Activated CD8-positive, alpha-beta T cell treated with anti-CD3 and anti-CD28 coated beads, Interleukin-2, amount 10 ng/mL, durations not matched to agents 7 days and 5 days (primary cell): ENCODE measurements around the gene MRPS18B. TPM values are rescaled to one million over a fixed set of nuclear protein-coding genes. Genes with fewer than 3 reads are reported as not detected.
"Not testable (repeated sequence)": the region's sequence is repeated elsewhere in the genome, so short reads cannot be mapped to it uniquely, and the experiment has no call there.

Experiments
- ATAC-seq: fragments of 150-1000 bp; cut with Tn5 transposase; one replicate; pipeline ENCODE4 v1.10.0; 2021; ENCODE audit warnings: moderate library complexity
- CTCF ChIA-PET: fragments of 350-600 bp; sonication (Branson Sonifier 250); formaldehyde crosslinking; loops from one replicate; lab custom pipeline; 2021; ENCODE audit warnings: antibody characterized with exemption; lab: Charles Lee
- POLR2A ChIA-PET: fragments of 350-600 bp; sonication (Branson Sonifier 250); formaldehyde crosslinking; loops from one replicate; lab custom pipeline; 2021; ENCODE audit warnings: antibody characterized with exemption; lab: Charles Lee
- DNase-seq: peaks from one replicate; pipeline ENCODE4 v3.0.0-alpha.2; 2020
- H3K27ac Mint-ChIP-seq: one replicate; pipeline ENCODE4 v1.8.0; 2021; ENCODE audit warnings: mild to moderate bottlenecking, mixed read lengths
- H3K27me3 Mint-ChIP-seq: one replicate; pipeline ENCODE4 v1.8.0; 2021; ENCODE audit warnings: low read depth, mixed read lengths
- H3K36me3 Mint-ChIP-seq: one replicate; pipeline ENCODE4 v1.8.0; 2021; ENCODE audit warnings: low read depth, mixed read lengths
- H3K4me1 Mint-ChIP-seq: one replicate; pipeline ENCODE4 v1.8.0; 2021; ENCODE audit warnings: low read depth, mixed read lengths
- H3K4me3 Mint-ChIP-seq: one replicate; pipeline ENCODE4 v1.8.0; 2021; ENCODE audit warnings: mild to moderate bottlenecking, mixed read lengths
- H3K9me3 Mint-ChIP-seq: one replicate; pipeline ENCODE4 v1.8.0; 2022; ENCODE audit warnings: mixed read lengths; ENCODE audit not compliant: insufficient read depth
- microRNA-seq: library from miRNA; unstranded; fragments of <30 nt; microRNA quantifications from one replicate; pipeline ENCODE4 v1.2.0, GENCODE V29; 2022
- total RNA-seq, 2 experiments: library from RNA; stranded (reverse); gene quantifications; one replicate each; pipeline ENCODE4 v1.2.3, GENCODE V29; 2021

Gene MRPS18B
- total RNA-seq, 2 experiments from 2014 or later = 43.2 to 43.6 TPM

DNA sequence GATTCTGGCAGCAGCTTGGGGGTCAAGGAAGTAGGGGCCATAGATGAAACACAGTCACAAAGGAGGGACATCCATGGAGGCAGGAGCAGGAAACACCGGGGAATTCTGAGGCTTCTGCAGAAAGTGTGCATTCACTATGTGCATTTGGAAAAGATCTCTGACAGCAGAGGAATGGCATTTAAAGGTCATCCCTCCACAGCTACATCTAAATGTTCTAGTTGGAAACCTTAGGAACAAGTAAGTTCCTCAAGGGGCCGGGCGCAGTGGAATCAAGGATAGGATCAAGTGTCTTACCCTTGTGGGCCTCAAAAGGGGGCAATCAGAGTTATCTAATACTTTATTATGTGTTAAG lies 38.1 kb downstream of the MRPS18B start:
- Mint-ChIP-seq H3K27ac (no peak overlapping the region), H3K4me3 (no peak overlapping the region), H3K9me3 (no peaks in the 10 kb centered on the region), H3K36me3 (peaks cover 57% of the 10 kb centered on the region), H3K4me1 (peaks cover 2% of the 10 kb centered on the region), H3K27me3 (no peaks in the 10 kb centered on the region)
- DNase-seq (no peak), ATAC-seq (no peak)
- CTCF ChIA-PET = no interaction called here
- POLR2A ChIA-PET = no interaction called here

- POLR2A ChIA-PET = no interaction called here
- peaks cover 54% of the 10 kb centered on the region for H3K36me3 Mint-ChIP-seq
- CTCF ChIA-PET = interaction anchor here (1.3 kb wide), 1 partner anchor 23 kb away, joined by 3 read pairs; no protein-coding TSS in a partner anchor
- peaks cover 2% of the 10 kb centered on the region for H3K4me1 Mint-ChIP-seq
- no peak for DNase-seq
- H3K9me3 Mint-ChIP-seq = no peaks in the 10 kb centered on the region
- H3K27ac Mint-ChIP-seq = no peak overlapping the region
- no peak overlapping the region for H3K4me3 Mint-ChIP-seq
- no peaks in the 10 kb centered on the region for H3K27me3 Mint-ChIP-seq
- no peak for ATAC-seq
These were observed 38.9 kb downstream of the MRPS18B start for GRCh38 chr6:30656513-30656912.

DNA sequence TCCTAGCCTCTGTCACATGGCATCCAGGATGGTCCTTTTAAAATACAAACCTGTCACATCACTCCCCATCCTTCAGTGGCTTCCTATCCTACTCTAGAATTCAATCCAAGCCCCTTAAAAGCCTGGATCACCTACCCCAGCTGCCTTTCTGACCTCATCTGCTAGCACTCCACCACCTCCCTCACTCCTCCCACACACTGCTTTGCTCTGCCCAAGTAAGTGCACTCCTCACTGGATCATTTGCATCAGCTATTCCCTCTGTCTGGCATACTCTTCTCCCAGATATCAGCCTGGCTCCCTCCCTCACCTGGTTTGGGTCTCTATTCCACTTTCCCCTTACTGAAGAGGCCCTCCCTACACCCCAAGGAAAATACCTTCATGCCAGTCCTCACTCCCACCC lies 39.8 kb downstream of the MRPS18B start:
- Mint-ChIP-seq H3K9me3 (no peaks in the 10 kb centered on the region), H3K27ac (peak overlapping the region; percentile 57), H3K4me1 (peaks cover 2% of the 10 kb centered on the region), H3K27me3 (no peaks in the 10 kb centered on the region), H3K4me3 (no peak overlapping the region), H3K36me3 (peaks cover 54% of the 10 kb centered on the region)
- DNase-seq (no peak), ATAC-seq (no peak)
- ChIA-PET POLR2A (interaction anchor here (0.6 kb wide), 1 partner anchor 128 kb away, joined by 3 read pairs; no protein-coding TSS in a partner anchor), CTCF (interaction anchor here (1.3 kb wide), 1 partner anchor 22 kb away, joined by 3 read pairs; no protein-coding TSS in a partner anchor)

GRCh38 chr6:30657922-30658321 lies 40.3 kb downstream of the MRPS18B start:
- H3K27ac Mint-ChIP-seq, CTCF ChIA-PET, H3K9me3 Mint-ChIP-seq, H3K4me3 Mint-ChIP-seq, ATAC-seq, H3K27me3 Mint-ChIP-seq, POLR2A ChIA-PET, DNase-seq, H3K4me1 Mint-ChIP-seq: not testable (repeated sequence)
- peaks cover 55% of the 10 kb centered on the region for H3K36me3 Mint-ChIP-seq

DNA sequence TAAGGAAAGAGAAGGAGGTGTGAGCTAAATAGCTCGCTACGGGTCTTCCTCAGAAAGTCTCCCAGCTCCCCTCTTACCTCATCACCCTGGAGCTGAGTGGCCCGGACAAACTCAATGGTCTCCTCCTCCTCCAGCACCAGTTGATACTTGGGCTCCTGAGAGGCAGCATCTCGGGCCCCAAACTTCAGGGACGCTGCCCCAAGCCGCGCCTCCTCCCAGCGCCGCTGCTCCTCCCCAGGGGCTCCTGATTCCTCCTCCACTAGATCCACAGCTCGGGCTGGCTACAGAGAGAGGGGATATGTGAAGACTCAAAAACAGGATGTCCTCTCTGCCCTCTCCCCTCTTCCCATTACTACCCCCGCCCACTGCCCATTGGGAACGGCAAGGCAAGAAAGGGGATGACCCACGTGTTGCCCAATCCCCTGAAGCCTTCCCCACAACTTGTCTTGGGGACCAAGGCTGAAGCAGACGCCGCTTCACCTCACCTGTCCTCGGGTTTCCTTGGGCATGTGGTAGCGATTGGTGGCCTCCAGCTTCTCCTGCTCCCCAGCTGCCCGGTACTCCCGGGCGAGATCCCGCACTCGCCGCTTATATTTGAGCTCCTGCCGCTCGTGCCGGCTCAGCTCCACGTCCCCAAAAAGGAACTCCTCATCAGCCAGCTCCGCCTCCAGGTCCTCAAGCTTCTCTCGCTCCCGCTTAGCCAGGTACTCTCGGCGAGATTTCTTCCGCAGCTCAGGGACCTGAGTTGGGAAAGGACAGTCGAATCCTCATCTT lies 47.5 kb downstream of the MRPS18B start:
- Mint-ChIP-seq H3K27me3 (no peaks in the 10 kb centered on the region), H3K9me3 (no peaks in the 10 kb centered on the region), H3K4me1 (peaks cover 13% of the 10 kb centered on the region), H3K36me3 (peaks cover 61% of the 10 kb centered on the region), H3K27ac (no peak overlapping the region), H3K4me3 (no peak overlapping the region)
- ChIA-PET POLR2A (interaction anchor here (0.8 to 1.0 kb wide), 4 partner anchors 7 to 48 kb away, joined by 3 to 4 read pairs (median 3); partner anchors contain the start of genes MRPS18B and PPP1R10), CTCF (interaction anchor here (0.7 to 2.8 kb wide), 8 partner anchors 13 to 182 kb away, joined by 3 to 9 read pairs (median 3); no protein-coding TSS in a partner anchor)
- DNase-seq = no peak
- ATAC-seq = no peak

GRCh38 chr6:30666300-30666699 lies 48.7 kb downstream of the MRPS18B start:
- peaks cover 23% of the 10 kb centered on the region for H3K4me1 Mint-ChIP-seq
- H3K27me3 Mint-ChIP-seq, H3K9me3 Mint-ChIP-seq, POLR2A ChIA-PET, H3K4me3 Mint-ChIP-seq, DNase-seq, ATAC-seq: not testable (repeated sequence)
- CTCF ChIA-PET = interaction anchor here (1.4 to 2.8 kb wide), 2 partner anchors 40 to 64 kb away, joined by 4 to 9 read pairs; no protein-coding TSS in a partner anchor
- H3K36me3 Mint-ChIP-seq = peaks cover 67% of the 10 kb centered on the region
- H3K27ac Mint-ChIP-seq = peak overlapping the region; percentile 34

GRCh38 chr6:30670760-30671527 lies 53.3 kb downstream of the MRPS18B start:
- ATAC-seq (no peak), DNase-seq (no peak)
- peaks cover 41% of the 10 kb centered on the region for H3K36me3 Mint-ChIP-seq
- H3K27ac Mint-ChIP-seq = peak overlapping the region; percentile 64
- peaks cover 36% of the 10 kb centered on the region for H3K4me1 Mint-ChIP-seq
- H3K27me3 Mint-ChIP-seq = no peaks in the 10 kb centered on the region
- peak overlapping the region; percentile 93 for H3K4me3 Mint-ChIP-seq
- H3K9me3 Mint-ChIP-seq = no peaks in the 10 kb centered on the region
- CTCF ChIA-PET = interaction anchor here (0.5 to 15.7 kb wide), 10 partner anchors 16 to 218 kb away, joined by 3 to 686 read pairs (median 4); partner anchors contain the start of genes MDC1 and TUBB
- POLR2A ChIA-PET = interaction anchor here (0.6 to 2.3 kb wide), 3 partner anchors 11 to 1708 kb away, joined by 3 to 14 read pairs (median 10); no protein-coding TSS in a partner anchor

GRCh38 chr6:30672445-30673253 lies 55.0 kb downstream of the MRPS18B start, which contains the start of gene DHX16:
DHX16 (minus strand) TSS chr6:30673006; CDS start chr6:30672841, 165 bp downstream.
- Mint-ChIP-seq H3K9me3 (no peaks in the 10 kb centered on the region), H3K4me3 (peak within 1 kb of the TSS; percentile 93), H3K27ac (peak within 1 kb of the TSS; percentile 78), H3K4me1 (peaks cover 39% of the 10 kb centered on the region), H3K27me3 (no peaks in the 10 kb centered on the region), H3K36me3 (peaks cover 46% of the 10 kb centered on the region)
- ATAC-seq (peak; percentile 86), DNase-seq (peak; percentile 95)
- ChIA-PET POLR2A (interaction anchor here (0.7 to 2.3 kb wide), 10 partner anchors 8 to 191 kb away, joined by 3 to 14 read pairs (median 6); partner anchors contain the start of genes ATAT1, MRPS18B and PPP1R10), CTCF (interaction anchor here (0.7 to 15.7 kb wide), 26 partner anchors 9 to 229 kb away, joined by 3 to 686 read pairs (median 6); partner anchors contain the start of genes ATAT1, C6orf136, MDC1 and MRPS18B)

Small RNA genes lying within 50 kb of the gene (microRNA-seq; reads per million reads assigned to microRNA genes)
- gene MIR877 = 113 reads per million, percentile 62 among the genes with 10 or more reads in this experiment

Other genes with a start within 250 kb of the MRPS18B start
- gene HLA-E, start 128.3 kb upstream of the MRPS18B start, total RNA-seq = 100 to 1,000 TPM; 523 to 536 TPM
- gene GNL1, start 61.4 kb upstream of the MRPS18B start, total RNA-seq = 10 to 100 TPM; 63.7 to 69.9 TPM
- gene PRR3, start 60.5 kb upstream of the MRPS18B start, total RNA-seq = 10 to 100 TPM; 19.7 to 21.1 TPM
- gene ABCF1, start 46.4 kb upstream of the MRPS18B start, total RNA-seq = 10 to 100 TPM; 72.2 to 79.6 TPM
- 10 to 100 TPM; 92.8 to 99.7 TPM for gene PPP1R10, start 597 bp upstream of the MRPS18B start, total RNA-seq
- 10 to 100 TPM in 1 of 2 experiments, 1 to 10 TPM in 1; 10.0 to 10.5 TPM for gene ATAT1, start 9.0 kb downstream of the MRPS18B start, total RNA-seq
- 10 to 100 TPM; 31.6 to 40.1 TPM for gene C6orf136, start 29.3 kb downstream of the MRPS18B start, total RNA-seq
- 10 to 100 TPM; 38.5 to 41.0 TPM for gene DHX16, start 55.2 kb downstream of the MRPS18B start, total RNA-seq
- gene PPP1R18, start 68.8 kb downstream of the MRPS18B start, total RNA-seq = 100 to 1,000 TPM; 286 to 304 TPM
- 10 to 100 TPM; 41.7 to 44.6 TPM for gene NRM, start 73.1 kb downstream of the MRPS18B start, total RNA-seq
- 10 to 100 TPM; 48.5 to 52.4 TPM for gene MDC1, start 99.4 kb downstream of the MRPS18B start, total RNA-seq
- 1,000 to 10,000 TPM; 1,638 to 1,703 TPM for gene TUBB, start 102.5 kb downstream of the MRPS18B start, total RNA-seq
- 100 to 1,000 TPM; 314 to 317 TPM for gene FLOT1, start 124.8 kb downstream of the MRPS18B start, total RNA-seq
- gene IER3, start 126.7 kb downstream of the MRPS18B start, total RNA-seq = 10 to 100 TPM; 76.6 to 82.9 TPM